AG04449 (cell line): ENCODE measurements around the gene LDAH.

Experiments used
- CTCF ChIA-PET: fragments of 350-600 bp; formaldehyde crosslinking; extraction: SDS; loops from one replicate; lab custom pipeline; 2021; ENCODE audit warnings: antibody characterized with exemption; lab: Yijun Ruan, JAX
- POLR2A ChIA-PET: fragments of 400-600, 350-600 bp; formaldehyde crosslinking; extraction: SDS; loops from one replicate; lab custom pipeline; 2020; ENCODE audit warnings: antibody characterized with exemption, inconsistent platforms; lab: Yijun Ruan, JAX
- DNase-seq: peaks from one replicate; pipeline ENCODE4 v3.0.0-alpha.2; 2010; ENCODE audit warnings: low read depth, low spot score
- H3K4me3 ChIP-seq: 2 replicates; pipeline ENCODE4 v1.5.1; 2011; ENCODE audit warnings: low read depth, mild to moderate bottlenecking, control low read depth, low read length
- TF ChIP-seq, protein P1 (sequence below): IDR thresholded peaks from one replicate; pipeline ENCODE4 v1.5.1; 2011; ENCODE audit warnings: mild to moderate bottlenecking, moderate library complexity, low read length, control low read depth, inconsistent platforms; ENCODE audit not compliant: insufficient read depth; ENCODE audit errors: missing control alignments

The LDAH gene

DNA sequence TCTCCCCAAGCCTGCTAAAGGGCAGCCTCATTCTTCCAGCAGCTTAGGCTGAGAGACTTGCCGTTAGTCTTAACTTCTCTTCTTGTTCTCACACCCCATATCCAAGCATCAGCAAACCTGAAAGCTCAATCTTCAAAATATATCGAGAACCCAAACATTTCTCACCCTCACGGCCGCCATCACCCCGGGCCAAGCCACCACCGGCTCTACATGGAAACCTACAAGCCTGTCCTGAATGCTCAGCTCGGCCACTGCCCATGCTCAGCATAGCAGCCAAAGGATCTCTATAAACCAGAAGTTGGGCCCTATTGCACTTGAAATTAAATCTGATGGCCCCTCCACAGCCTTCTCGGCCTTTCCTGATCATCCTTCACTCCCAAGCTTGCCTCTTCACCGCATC, 174.1 kb downstream of the LDAH start:
- POLR2A ChIA-PET: interaction anchor here (4.1 kb wide), 1 partner anchor 201 kb away, joined by 35 read pairs; the partner anchor contains the start of gene RHOB

DNA sequence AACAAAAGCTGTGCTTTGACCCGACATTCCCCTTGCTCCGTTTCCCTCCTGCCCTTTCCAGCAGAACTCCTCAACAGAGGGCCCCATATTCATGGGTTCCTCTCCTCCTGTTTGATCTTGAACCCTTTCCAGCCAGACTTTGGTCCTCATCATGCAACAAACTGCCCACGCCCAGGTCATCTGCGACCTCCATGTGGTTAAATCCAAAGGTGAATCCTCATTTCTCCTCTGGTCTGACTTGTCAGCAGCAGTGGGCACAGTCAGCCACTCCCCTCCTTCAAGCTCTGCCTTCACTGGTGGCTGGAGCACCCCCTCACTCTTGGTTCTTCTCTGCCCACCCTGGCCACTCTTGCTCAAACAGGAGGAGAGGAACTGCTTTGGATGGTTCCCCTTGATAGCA, 174.7 kb downstream of the LDAH start:
- H3K4me3 ChIP-seq: no peak overlapping the region
- TF ChIP-seq, protein P1, sequence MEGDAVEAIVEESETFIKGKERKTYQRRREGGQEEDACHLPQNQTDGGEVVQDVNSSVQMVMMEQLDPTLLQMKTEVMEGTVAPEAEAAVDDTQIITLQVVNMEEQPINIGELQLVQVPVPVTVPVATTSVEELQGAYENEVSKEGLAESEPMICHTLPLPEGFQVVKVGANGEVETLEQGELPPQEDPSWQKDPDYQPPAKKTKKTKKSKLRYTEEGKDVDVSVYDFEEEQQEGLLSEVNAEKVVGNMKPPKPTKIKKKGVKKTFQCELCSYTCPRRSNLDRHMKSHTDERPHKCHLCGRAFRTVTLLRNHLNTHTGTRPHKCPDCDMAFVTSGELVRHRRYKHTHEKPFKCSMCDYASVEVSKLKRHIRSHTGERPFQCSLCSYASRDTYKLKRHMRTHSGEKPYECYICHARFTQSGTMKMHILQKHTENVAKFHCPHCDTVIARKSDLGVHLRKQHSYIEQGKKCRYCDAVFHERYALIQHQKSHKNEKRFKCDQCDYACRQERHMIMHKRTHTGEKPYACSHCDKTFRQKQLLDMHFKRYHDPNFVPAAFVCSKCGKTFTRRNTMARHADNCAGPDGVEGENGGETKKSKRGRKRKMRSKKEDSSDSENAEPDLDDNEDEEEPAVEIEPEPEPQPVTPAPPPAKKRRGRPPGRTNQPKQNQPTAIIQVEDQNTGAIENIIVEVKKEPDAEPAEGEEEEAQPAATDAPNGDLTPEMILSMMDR: no peak
- no peak for DNase-seq
- CTCF ChIA-PET: interaction anchor here (0.8 to 8.5 kb wide), 12 partner anchors 10 to 270 kb away, joined by 3 to 148 read pairs (median 4); partner anchors contain the start of gene RHOB
- POLR2A ChIA-PET: interaction anchor here (4.1 kb wide), 1 partner anchor 201 kb away, joined by 35 read pairs; the partner anchor contains the start of gene RHOB

More for the DNA sequence above, 174.1 kb downstream of the LDAH start:
- H3K4me3 ChIP-seq: no peak overlapping the region
- CTCF ChIA-PET: interaction anchor here (0.6 to 8.5 kb wide), 15 partner anchors 10 to 322 kb away, joined by 3 to 148 read pairs (median 5); partner anchors contain the start of gene RHOB
- no peak for DNase-seq
- TF ChIP-seq, protein P1: no peak

DNA sequence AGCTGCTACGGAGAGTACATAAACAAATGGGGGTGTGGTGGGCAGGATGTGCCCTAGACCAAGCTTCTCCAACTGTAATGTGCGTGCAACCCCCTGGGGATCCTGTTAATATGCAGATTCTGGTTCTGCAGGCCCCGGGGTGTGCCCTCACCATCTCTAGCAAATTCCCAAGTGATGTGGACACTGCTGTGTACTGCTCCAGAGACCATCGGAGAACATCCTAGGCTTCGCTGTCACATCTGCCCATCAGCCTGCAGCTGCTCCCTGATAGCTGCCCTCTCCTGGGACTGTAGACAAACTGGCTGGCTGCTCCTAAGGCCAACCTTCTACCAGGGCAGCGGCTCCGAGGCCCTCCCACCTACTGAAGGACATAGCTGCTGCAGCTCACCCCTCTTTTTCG, 175.2 kb downstream of the LDAH start:
- TF ChIP-seq, protein P1: no peak
- no peak overlapping the region for H3K4me3 ChIP-seq
- DNase-seq: no peak
- ChIA-PET CTCF (interaction anchor here (0.9 to 8.5 kb wide), 8 partner anchors 9 to 269 kb away, joined by 3 to 148 read pairs (median 10); partner anchors contain the start of gene RHOB), POLR2A (no interaction called here)

DNA sequence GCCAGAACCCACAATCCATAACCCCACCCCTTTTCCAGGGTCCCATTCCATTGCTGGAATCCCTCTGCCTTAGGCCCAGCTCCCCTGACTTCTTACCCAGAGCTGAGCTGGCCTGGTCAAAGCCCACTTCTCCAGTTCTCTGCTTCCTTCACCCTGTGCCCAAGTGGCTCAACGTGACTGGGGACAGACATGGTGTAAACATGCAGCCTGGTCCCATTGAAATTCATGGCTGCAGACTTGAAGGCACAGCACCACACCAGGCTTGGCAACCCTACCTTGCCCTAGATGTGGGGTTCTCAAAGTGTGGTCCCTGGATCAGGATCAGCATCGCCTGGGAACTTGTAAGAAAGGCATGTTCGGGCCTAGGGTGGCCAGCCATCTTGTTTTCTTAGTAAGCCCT, 175.7 kb downstream of the LDAH start:
- H3K4me3 ChIP-seq: no peak overlapping the region
- TF ChIP-seq, protein P1: no peak
- DNase-seq: no peak
- POLR2A ChIA-PET: interaction anchor here (0.8 kb wide), 1 partner anchor 200 kb away, joined by 3 read pairs; the partner anchor contains the start of gene RHOB
- CTCF ChIA-PET: interaction anchor here (1.0 to 8.5 kb wide), 4 partner anchors 9 to 236 kb away, joined by 3 to 148 read pairs (median 51); partner anchors contain the start of gene RHOB

DNA sequence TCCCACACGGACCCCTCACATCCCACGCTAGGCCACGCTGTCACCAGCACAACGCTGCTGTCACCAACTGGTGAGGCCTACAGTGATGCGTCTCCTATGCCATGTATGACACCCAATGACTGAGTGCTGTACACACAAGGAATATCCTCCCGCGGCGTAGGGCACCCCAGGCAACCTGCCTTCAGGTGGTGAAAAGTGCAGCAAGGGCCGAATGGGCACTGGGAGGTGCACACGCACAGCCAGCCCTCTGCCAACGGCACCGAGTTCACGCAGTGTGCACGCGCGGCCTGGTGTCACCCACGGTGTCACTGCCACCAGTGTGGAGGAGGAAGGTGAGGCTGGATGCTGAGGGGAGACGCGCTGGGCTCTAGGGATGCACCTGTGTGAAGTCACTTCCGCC, 176.5 kb downstream of the LDAH start:
- ChIA-PET CTCF (interaction anchor here (6.7 to 8.5 kb wide), 2 partner anchors 15 to 198 kb away, joined by 88 to 148 read pairs; partner anchors contain the start of gene RHOB), POLR2A (interaction anchor here (0.8 kb wide), 1 partner anchor 200 kb away, joined by 3 read pairs; the partner anchor contains the start of gene RHOB)
- DNase-seq: no peak
- TF ChIP-seq, protein P1: no peak
- H3K4me3 ChIP-seq: no peak overlapping the region

DNA sequence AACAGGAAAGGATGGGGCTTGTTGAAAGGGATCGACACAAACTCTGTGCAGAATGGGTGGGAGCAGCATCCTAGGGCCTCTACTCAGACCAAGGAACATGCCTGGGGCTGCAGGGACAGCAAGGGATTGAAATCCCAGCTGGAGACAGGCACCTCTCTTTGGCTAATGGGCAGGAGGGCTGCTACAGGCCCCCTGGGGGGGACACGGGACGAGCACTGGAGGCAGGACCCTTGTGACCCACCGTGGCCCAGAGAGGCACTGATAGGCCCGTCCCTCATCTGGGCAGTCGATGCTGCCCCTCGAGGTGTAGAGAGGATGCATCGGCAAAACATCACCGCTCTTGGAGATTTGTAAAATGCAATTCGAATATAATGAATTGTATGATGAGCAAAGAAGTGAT, 177.1 kb downstream of the LDAH start:
- DNase-seq: no peak
- H3K4me3 ChIP-seq: no peak overlapping the region
- TF ChIP-seq, protein P1: no peak
- CTCF ChIA-PET: interaction anchor here (6.7 to 8.5 kb wide), 2 partner anchors 16 to 197 kb away, joined by 88 to 148 read pairs; partner anchors contain the start of gene RHOB
- POLR2A ChIA-PET: no interaction called here
